Uterus (tissue), 2 donors: ENCODE results near the gene RNGTT.

Experiments
- POLR2A ChIP-seq, 2 donors: fragments of 450-650 bp; IDR thresholded peaks; one replicate each; pipeline ENCODE4 v1.6.1; 2016; ENCODE audit warnings: antibody characterized with exemption in 2 of 2, mild to moderate bottlenecking in 1 of 2, moderate library complexity in 1 of 2
- TF ChIP-seq, protein P1 (sequence below), 4 experiments: fragments of 200-600 bp in 2 of 4; fragments of 450-650 bp in 2 of 4; sonication (generic) in 2 of 4; IDR thresholded peaks; one replicate each; pipeline ENCODE4 v1.5.1; 2016 to 2019; ENCODE audit warnings: antibody characterized with exemption in 4 of 4, mild to moderate bottlenecking in 2 of 4, moderate library complexity in 1 of 4

- no peak for TF ChIP-seq POLR2A (IDR thresholded peaks at IDR 0.05)
- TF ChIP-seq, protein P1, sequence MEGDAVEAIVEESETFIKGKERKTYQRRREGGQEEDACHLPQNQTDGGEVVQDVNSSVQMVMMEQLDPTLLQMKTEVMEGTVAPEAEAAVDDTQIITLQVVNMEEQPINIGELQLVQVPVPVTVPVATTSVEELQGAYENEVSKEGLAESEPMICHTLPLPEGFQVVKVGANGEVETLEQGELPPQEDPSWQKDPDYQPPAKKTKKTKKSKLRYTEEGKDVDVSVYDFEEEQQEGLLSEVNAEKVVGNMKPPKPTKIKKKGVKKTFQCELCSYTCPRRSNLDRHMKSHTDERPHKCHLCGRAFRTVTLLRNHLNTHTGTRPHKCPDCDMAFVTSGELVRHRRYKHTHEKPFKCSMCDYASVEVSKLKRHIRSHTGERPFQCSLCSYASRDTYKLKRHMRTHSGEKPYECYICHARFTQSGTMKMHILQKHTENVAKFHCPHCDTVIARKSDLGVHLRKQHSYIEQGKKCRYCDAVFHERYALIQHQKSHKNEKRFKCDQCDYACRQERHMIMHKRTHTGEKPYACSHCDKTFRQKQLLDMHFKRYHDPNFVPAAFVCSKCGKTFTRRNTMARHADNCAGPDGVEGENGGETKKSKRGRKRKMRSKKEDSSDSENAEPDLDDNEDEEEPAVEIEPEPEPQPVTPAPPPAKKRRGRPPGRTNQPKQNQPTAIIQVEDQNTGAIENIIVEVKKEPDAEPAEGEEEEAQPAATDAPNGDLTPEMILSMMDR (IDR thresholded peaks at IDR 0.05): no peak
These were observed 312.0 kb downstream of the RNGTT start for GRCh38 chr6:88651400-88651799.
